Lower leg skin (tissue), 4 donors: Measurements from ENCODE around the gene GLIS2. TPM values are rescaled to one million over a fixed set of nuclear protein-coding genes. Genes with fewer than 3 reads are reported as not detected.
A peak's percentile ranks its signal among the peaks of the same experiment; 100 is the strongest.

Experiments used
- DNase-seq, 2 donors: peaks; one replicate each; pipeline ENCODE4 v3.0.0-alpha.2; 2019; ENCODE audit warnings: low spot score in 2 of 2
- H3K4me3 ChIP-seq: fragments of 200-600 bp; sonication (generic); 2 replicates; pipeline ENCODE4 v1.5.1; 2017; ENCODE audit warnings: mild to moderate bottlenecking, low read depth; ENCODE audit not compliant: poor library complexity, severe bottlenecking
- POLR2A ChIP-seq, 2 donors: fragments of 450-650 bp; IDR thresholded peaks; one replicate each; pipeline ENCODE4 v1.6.1; 2016 to 2017; ENCODE audit warnings: antibody characterized with exemption in 2 of 2, mild to moderate bottlenecking in 1 of 2, moderate library complexity in 1 of 2
- WGBS, 2 donors: methylation state at CpG; one replicate each; pipeline ENCODE4 v1.1.5; 2018; 5-methylcytosine and 5-hydroxymethylcytosine counted together
- intact Hi-C: fragments of 100-400 bp; cut with DNase I; formaldehyde crosslinking; loops from one replicate; pipeline ENCODE4 v1.15.0; 2023; ENCODE audit warnings: low total_unique reads
- total RNA-seq, 4 donors: library from RNA; depleted of rRNA; stranded (reverse); fragments of >200 nt; gene quantifications; one replicate each; pipeline ENCODE4 v1.1.0, GENCODE V29; 2016
- TF ChIP-seq, protein P1 (sequence below), 3 donors: fragments of 450-650 bp; IDR thresholded peaks; one replicate each; pipeline ENCODE4 v1.5.1; 2016; ENCODE audit warnings: antibody characterized with exemption in 3 of 3, mild to moderate bottlenecking in 3 of 3, moderate library complexity in 2 of 3

The GLIS2 gene
- total RNA-seq, 4 donors from 2014 or later, result 1.3 to 2.6 (median 2.2) TPM

DNA sequence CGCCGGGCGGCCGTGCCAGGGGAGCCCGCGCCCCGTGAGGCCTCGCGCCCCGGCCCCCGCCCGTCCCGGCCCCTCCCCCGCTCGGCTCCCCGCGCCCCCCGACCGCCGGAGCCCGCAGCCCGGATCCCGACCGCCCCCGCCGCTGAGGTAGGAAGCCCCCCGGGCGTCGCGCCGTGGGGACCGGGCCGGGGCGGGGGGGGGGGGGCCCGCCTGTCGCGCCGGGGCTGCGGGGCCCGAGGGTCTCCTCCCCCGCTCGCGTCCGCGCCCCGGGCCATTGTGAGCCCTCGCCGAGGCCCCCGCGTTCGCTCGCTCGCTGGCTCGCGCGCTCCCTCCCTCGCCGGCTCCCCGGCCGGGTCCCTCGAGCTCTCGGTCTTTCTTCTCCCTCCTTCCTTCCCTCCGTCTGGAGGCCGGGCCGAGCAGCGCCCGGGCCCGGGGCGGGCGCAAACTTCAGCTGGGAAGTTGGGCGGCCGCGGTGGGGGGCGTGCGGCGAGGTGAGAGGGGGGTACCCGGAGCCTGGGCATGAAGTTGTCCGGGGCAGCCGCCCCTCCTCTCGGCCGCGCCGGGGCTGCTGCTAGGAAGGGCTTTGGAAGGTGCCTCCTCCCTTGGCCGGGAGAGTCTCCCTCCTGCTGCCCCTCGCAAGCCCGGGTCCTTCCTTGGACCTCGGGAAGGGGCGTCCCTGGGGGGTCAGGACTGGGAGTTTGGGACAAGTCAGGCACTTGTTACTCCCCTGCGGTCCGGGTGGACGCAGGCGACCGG, 419 bp downstream of the GLIS2 start:
- TF ChIP-seq POLR2A (IDR thresholded peaks at IDR 0.05), result no peak
- TF ChIP-seq, protein P1, sequence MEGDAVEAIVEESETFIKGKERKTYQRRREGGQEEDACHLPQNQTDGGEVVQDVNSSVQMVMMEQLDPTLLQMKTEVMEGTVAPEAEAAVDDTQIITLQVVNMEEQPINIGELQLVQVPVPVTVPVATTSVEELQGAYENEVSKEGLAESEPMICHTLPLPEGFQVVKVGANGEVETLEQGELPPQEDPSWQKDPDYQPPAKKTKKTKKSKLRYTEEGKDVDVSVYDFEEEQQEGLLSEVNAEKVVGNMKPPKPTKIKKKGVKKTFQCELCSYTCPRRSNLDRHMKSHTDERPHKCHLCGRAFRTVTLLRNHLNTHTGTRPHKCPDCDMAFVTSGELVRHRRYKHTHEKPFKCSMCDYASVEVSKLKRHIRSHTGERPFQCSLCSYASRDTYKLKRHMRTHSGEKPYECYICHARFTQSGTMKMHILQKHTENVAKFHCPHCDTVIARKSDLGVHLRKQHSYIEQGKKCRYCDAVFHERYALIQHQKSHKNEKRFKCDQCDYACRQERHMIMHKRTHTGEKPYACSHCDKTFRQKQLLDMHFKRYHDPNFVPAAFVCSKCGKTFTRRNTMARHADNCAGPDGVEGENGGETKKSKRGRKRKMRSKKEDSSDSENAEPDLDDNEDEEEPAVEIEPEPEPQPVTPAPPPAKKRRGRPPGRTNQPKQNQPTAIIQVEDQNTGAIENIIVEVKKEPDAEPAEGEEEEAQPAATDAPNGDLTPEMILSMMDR (IDR thresholded peaks at IDR 0.05), result no peak
- intact Hi-C loops, result no loop called here
- DNase-seq, result no peak
- H3K4me3 ChIP-seq, result peak overlapping the region; percentile 5
- WGBS, 2 donors, result 2 to 3% methylated on average over 41 to 43 of the region's 93 CpGs

DNA sequence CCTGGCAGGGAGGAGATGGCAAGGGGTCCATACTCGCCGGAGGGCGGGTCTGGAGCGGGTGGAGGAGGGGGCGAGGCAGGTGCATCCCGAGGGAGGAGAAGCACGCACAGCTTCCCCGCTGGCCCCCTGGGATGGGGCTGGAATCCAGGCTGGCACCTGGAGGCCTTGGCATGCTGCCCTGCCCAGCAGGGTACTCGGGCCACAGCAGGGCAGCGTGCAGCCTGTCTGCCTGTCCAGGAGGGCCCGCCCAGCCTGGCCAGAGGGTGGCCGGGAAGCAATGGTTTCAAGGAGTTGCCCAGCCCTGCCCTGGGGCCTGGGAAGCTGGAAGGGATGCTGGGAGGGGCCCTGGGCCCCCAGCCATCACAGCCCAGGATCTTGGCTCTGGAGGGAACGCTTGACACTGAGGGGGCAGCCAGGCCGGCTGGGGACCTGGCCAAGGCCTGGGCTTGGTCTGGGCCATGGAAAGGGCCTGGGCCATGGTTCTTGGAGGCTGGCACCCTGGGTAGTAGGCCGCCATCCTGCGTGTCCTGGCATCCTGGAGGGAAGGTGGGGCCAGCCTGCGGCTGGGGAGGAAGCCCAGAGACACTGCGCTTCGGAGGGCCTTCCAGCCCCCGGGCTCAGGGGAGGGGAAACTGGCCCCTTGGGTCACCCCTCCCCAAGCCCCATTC, 1.1 kb downstream of the GLIS2 start:
- TF ChIP-seq POLR2A (IDR thresholded peaks at IDR 0.05), result no peak
- TF ChIP-seq, protein P1 (IDR thresholded peaks at IDR 0.05), result no peak
- intact Hi-C loops, result no loop called here
- WGBS, 2 donors, result 17 to 28% methylated on average over 4 to 15 of the region's 20 CpGs
- no peak overlapping the region for H3K4me3 ChIP-seq
- peak in 1 of 2 donors; percentile 89 for DNase-seq

DNA sequence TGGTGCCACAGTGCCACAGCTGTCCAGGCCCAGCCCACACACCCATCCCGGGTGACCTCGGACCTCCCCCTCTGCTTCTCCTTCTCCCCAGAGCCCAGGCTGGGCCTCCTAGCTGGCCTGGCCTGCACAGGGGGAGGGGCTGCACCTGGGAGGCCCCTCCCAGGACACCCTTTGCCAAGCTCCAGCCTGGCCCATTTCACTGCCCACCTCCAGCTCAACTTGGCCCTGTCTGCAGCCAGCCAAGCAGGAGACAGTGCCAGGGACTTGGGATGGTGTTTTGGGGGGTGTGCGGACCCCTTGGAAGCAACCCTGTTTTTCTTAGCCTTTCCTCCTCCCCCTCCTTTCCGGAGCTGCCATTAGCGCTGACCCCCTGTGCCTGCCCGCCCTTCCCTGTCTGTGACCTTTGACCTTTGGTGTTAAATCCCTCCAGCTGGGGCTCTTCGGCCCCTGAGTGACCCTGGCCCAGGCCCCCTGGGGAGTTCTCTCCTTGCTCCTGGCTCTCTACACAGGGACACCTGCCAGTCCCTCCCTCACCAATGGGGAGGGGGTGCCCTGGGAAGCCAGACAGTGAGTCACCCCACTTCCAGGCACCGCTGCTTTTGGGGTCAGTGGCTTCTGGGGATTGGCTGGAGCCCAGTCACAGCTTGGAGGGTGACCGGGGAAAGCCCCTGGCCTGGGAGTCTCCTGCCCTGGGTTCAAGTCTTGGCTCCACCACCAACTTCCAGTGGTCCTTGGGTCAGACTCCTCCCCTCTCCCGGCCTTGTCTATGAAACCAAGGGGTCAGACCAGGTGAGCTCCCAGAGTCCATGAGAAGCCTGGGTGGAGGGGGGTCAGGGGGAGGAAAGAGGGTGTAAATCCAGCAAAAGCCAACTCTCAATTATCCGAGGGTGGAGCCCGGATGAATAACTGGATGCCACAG, 1.9 kb downstream of the GLIS2 start:
- H3K4me3 ChIP-seq, result no peak overlapping the region
- TF ChIP-seq POLR2A (IDR thresholded peaks at IDR 0.05), result no peak
- TF ChIP-seq, protein P1 (IDR thresholded peaks at IDR 0.05), result no peak
- intact Hi-C loops, result no loop called here
- whole genome bisulfite sequencing, 2 donors, result 38 to 50% methylated on average over 10 to 12 of the region's 12 CpGs
- DNase-seq, result no peak

DNA sequence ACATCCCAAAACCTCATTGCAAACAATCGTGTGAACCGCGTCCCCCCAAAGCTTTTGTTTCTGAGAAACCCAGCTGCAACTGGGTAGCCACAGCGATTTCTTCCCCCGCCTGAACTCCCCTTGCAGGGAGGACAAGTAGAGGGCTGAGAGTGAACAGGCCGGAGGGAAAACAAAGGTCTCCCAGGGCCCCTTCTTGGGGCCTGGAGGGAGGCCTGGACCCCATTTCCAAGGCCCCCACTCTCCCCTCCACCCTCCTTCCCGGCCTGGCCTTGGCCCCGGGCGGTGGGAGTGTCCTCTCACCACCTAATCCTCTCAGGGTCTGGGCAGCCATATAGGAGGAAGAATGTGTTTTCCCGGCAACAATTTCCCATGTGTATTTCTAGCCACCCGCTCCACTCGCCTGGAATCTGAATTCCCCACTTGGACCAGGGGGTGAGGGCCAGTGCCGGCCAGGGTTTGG, 2.6 kb downstream of the GLIS2 start:
- TF ChIP-seq POLR2A (IDR thresholded peaks at IDR 0.05), result no peak
- DNase-seq, result no peak
- H3K4me3 ChIP-seq, result no peak overlapping the region
- intact Hi-C loops, result no loop called here
- WGBS, 2 donors, result 46 to 56% methylated on average over 13 of the region's 13 CpGs

DNA sequence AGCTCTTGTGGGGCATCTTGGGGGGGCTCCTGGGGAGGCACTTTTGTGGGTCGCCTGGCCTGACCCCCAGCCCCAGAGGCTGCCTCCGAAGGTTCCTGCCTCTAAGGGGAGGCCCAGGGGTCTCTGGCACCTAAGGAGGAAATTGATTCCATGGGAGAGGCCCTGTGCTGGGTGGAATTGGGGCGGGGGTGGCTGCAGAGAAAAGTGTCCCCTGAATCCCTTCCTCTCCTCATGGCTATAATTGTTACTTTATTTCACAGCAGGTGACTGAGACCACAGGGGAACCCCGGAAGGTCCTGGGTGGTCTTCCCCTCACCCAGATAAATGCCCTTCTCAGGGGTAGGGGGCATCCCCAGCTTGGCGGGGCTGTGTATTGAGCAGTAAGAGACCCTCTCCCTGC, 3.1 kb downstream of the GLIS2 start:
- no peak overlapping the region for H3K4me3 ChIP-seq
- no peak for DNase-seq
- intact Hi-C loops, result no loop called here
- no peak for TF ChIP-seq POLR2A (IDR thresholded peaks at IDR 0.05)
- TF ChIP-seq, protein P1 (IDR thresholded peaks at IDR 0.05), result no peak
- 63 to 83% methylated on average over 5 of the region's 5 CpGs for WGBS, 2 donors
